GM18498 (cell line): ENCODE measurements around the gene MGMT.

ENCODE experiments used
- ATAC-seq: cut with Tn5 transposase; IDR thresholded peaks from one replicate; pipeline ENCODE4 v1.9.1; 2021; ENCODE audit warnings: mild to moderate bottlenecking, moderate library complexity; ENCODE audit not compliant: unreplicated experiment

Gene MGMT

DNA sequence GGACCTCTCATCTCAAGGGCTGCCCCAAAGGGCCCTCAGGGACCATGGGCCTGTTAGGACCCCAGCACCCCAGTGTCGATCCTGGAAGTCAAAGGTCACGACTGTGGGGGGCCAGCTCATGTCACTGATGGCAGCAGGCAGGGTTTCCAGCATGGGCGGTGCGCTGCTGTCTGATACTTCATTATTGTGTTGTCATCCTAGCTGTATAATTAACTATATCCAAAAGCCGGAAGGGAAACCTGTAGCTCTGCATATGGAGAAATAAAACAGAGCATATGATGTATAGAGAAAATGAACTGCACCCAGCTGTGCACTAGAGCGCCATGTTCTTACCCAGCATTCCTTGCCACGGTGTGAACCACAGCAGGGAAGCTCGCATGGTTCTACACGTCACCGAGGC, 300.7 kb downstream of the MGMT start:
- ATAC-seq: no peak

DNA sequence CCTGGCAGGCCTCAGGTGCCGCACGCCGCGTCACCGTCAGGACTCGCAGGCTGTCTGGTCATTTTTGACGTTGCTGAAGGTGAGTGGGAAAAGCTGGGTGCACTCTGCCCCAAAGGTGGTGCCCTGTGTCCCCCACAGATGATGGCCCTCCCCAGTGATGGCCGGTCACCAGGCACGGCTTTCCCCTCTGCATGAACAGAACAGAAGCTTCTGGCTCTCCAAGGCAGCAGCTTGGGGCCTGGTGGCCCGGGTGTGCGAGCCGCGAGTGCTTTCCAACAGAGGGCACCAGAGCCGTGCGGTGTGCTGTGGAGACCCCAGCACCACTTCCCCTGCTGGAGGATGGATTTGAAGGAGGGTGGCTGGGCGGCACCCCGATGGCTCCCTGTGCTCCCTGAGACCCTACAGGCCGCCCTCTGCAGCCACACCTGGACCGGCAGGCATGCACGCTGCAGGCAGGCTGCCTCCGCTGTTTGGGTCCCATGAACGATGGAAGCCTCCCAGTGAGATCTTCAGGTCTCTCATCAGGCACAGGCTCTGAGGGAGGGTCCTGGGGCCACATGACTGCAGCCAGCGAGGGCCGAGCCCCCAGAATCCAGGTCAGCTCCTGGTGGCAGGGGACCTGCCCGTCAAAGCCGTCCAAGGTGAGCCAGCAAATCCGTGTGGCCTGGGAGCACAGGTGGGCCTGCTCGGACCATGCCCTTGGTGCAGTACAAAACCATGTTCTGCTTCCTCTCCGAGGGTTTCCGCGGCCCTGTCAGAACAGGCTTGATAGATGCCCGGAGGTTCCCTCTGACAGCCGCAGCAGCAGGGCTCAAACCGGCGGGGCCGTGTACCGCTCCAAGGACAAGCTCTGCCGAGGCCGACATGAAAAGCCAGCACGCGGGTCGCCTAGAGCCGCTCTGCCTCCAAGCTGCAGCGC, 301.7 kb downstream of the MGMT start:
- no peak for ATAC-seq

DNA sequence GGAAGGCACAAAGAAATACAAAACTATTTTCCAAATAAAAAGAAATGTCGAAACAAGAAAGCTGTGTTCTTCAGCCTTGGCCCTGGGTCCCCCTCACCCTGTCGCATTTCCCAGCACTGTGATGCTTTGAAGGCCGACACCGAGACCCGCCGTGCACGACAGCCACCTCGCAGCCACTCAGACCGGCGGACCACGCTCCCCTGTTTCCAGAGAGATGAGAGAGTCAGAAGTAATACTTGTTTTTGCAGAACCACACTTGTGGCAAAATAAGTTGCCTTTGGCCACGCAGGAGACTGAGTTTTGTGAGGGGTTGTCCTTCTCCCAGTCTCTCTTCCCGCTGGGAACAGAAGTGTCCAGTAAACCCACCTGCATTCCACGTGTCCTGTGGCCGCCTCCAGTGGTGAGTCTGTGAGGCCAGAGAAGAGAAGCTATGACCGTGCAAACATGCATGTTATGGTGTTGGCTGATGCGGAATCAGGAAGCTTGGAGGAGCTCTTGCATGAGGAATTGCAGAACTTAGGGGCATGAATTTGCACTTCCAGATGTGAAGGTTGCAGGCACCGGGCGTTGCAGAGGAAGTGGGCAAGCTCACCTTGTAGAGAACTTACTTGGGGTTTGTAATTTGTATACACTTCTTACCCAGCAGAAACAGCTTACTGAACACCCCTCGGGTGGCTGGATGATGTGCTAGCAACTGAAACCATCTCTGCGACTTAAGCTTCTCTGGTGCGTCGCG, 302.5 kb downstream of the MGMT start:
- no peak for ATAC-seq

DNA sequence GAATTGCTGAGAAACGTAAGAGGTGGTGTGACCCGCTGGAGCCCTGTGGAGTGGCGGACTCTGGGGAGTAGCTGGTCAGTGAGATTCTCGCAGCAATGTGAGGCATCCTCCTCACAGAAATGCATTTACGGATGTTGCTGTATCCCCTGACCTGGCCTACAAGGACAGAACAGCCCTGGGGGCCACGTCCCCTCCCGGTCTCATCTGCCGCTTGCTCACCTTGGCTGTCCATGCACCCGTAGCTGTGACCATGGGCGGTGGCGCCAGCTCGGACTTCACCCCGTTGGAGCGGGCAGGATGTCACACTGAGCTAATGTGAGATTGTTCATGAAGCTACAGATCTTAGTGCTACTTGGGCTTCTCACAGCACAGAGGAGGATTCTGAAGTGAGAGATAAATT, 303.2 kb downstream of the MGMT start:
- ATAC-seq: no peak

DNA sequence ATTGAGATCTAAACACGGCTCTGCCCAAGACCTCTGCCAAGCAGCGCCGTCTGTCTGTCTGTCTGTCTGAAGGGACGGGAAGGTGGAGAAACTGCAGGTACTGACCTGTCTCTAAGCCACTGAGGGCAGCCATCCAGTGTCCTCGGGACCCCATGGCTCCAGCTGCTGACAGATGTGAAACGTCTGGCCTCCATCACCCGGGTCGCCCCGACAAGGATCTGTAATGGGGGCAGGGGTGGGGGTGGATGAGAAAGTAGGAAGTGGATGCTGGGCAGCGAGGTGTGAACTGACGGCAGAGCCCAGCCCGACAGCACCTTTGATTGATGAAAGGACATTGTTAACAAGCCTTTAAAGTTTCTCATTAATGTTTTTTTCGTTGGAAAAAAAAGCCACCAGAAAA, 304.0 kb downstream of the MGMT start:
- ATAC-seq: no peak

DNA sequence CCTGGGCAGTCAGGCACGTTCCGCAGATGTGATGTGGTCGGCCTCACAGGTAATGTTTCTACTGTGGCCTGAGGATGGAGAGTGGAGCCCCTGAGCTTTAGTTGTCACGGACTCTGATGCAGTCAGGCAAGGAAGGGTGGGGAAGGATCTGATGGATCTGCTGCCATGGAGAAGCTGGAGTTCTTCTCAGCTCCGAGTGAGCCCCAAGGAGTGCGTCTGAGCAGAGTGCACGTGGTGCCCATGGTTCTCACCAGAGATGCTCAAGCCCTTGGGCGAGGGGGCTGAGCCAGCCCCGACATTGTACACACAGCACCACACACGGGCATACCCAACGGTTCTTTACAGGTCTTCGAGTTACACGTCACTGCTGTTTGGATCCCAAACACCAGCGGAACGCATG, 304.5 kb downstream of the MGMT start:
- no peak for ATAC-seq

DNA sequence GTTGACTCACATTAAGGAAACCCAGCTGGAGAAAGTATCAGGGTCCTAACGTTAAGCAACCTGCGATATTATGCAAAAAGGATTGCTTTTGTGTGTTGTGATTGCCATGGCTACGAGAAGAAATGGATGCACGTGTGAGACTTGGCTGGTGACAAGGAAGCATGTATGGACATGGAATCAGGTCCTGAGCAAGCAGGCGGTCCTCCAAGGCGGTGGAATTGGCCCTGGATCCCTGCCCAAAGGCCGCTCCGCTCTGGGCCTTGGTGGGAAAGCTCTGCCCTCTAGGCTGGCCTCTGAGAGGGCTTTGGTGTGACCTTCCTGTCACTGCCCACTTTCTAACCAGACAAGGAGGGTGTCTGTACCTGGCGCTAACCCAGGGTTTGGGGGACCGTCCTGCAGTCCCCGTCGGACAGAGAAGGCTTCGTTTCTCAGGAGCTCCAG, 305.0 kb downstream of the MGMT start:
- ATAC-seq: no peak

DNA sequence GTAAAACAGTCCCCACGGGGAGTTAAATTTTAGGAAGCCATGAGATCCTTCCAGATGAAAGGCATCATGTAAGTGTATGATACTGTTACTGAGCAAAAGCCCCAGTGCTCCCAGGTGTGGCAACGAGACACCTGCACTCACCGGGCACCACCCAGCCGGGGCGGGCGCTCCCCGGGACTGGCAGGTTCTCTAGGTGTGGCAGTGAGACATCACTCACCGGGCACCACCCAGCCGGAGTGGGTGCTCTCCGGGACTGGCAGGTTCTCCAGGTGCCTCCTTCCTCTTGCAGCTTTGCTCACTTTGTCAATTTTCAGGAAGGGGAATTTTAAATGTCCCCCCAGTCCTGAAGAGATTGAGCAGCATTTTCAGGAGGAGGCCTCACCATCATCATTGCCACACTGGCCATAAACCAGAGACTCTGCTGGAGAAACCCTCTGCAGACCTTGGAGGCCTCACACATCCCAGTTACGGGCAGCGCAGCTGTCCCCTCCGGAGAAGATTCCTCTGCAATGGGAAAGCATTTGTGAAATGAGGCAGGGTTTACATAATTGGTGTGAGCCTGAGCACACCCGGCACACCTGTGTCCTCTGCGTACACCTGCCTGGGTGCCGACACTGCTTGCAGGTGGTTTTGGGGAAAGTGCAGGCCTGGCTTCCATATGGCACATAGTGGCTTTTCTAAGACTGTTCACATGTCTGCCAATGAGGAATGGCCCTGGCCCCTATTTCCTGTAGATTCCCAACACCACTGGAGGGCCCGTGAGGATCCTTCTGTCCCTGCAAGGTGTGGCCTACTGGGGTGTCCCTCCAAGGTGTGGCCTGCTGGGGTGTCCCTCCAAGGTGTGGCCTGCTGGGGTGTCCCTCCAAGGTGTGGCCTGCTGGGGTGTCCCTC, 305.7 kb downstream of the MGMT start:
- ATAC-seq: no peak

DNA sequence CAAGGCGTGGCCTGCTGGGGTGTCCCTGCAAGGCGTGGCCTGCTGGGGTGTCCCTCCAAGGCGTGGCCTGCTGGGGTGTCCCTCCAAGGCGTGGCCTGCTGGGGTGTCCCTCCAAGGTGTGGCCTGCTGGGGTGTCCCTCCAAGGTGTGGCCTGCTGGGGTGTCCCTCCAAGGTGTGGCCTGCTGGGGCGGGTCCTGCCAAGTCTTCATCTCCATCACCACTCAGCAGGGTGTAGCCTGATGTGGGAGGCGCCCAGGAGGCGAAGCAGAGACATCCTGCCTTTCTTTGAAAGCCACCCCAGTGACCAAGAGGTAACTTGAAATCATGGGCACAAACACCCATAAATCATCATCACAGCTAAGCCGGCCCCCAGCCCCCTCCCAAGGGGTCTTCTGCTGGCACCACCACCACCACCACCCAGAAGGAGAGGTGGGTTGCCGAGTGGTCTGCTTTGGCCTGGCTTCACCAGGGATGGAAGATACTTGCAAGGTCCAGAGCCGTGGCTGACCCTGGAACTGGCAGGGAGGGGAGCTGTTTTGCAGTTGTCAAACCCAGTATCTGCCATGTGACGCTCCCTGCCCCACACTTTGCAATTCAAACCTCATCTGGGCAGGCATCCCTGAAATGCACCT, 306.4 kb downstream of the MGMT start:
- no peak for ATAC-seq

DNA sequence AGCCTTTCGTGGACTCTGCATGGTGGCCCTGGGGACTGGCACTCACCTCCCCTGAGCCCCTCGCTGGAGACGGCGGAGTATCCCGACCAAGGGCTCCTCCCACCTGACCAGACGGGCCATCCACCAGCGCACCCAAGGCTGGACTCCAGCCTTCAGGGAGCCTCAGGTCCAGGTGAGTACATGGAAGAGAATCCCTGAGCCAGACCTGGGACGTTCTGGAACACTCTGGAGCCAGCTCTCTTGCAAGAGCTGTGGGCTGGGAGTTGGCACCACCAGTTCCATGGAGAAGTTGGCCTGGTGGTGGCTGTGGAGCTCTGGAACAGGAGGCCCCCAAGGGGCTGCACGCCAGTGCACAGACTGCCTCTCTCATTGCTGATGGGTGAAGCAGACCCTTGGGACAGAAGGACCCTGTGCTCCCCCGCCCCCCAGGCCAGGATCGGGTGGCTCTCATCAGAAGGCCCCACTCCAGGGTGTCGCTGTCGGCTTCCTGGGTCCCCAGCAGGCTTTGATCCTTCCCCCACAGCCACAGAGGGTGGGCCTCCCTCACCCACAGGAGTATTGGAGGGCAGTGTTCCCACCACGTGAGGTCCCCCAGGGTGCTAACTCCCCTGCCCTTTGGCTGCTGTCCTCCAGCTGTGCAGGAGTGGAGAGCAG, 307.2 kb downstream of the MGMT start:
- ATAC-seq: no peak

DNA sequence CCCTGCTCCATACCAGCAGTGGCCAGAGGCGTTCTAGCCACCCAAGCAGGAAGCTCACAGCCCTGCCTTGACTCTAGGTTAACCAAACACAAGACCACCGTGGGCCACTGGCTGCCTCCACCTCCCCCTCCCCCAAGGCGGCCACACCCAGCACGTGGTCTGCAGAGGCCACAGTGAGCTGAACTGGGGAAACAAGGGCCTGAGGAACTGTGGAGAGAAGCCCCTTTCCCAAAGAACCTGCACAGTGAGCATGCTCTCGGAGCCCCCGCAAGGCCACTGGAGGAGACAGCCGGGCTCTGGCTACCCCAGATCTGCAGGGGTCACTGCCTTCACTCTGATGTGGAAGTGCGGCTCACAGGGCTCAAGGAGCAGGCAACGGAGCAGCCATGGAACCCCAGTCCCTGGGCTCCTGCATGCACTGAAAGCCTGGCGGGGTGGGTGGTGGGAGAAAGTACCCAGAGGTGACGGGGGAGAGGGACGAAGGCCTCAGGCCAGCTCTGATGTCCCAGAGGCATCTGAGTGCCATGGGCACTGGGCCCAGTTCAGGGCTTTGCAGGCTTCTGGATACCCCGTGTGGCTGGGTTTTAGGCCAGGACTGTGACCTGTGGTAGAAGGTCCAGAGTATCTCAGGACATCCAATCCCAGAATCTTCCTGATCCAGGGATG, 307.8 kb downstream of the MGMT start:
- ATAC-seq: no peak

DNA sequence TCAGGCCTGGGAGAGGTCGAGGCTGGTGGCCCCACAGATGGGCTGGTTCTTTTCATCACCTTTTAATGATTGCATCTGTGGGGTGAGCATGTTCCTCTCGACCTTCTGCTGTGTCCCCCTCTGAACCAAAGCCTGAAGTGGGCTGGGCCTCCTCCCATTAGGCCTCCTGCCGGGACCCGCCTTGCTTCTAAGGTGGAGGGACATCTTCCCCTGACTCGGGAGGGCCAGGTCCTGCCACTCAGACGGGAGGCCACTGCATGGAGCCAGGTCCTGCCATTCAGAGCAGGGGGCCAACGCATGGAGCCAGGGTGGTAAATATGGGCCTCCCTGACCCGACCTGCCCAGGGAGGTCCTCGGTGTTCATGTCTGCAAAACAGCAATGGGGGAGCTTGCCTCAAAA, 308.6 kb downstream of the MGMT start:
- no peak for ATAC-seq

DNA sequence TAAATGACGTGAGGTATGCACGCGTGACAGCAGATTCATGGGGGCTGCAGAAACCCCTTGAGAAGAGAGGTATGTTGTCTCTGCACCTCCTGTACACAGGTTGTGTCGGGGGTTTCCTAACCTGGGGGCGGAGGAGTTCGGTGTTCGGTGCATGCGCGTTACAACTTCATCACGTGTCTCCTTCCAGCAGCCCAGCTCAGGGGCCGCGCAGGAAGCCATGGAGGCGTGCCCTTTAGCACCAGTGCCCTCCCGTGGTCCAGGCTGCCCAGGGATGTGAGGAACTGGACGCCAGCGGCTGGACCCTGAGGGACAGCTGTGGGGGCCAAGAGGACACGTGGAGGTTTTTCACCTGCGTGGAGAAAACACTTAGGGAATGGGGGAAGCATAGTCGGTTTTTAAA, 310.6 kb downstream of the MGMT start:
- no peak for ATAC-seq

DNA sequence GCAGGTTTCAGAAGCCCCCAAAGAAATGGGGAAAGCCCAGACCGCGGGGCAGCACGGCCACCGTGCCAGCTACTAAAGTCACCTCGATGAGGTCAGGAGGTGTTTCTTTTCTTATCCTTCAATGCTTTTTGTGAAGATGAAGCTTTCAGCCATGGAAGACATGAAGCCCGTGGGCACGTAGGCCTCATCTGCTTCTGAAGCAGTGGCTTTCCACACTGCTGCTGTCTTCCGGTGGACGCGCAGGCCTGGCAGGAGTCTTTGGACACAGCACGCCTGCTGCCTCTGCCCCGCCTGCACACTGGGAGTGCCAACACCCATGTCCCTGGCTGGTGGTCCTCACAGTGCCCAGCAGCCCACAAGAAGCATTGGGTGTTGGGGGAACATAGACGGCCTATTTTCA, 311.5 kb downstream of the MGMT start:
- ATAC-seq: no peak

DNA sequence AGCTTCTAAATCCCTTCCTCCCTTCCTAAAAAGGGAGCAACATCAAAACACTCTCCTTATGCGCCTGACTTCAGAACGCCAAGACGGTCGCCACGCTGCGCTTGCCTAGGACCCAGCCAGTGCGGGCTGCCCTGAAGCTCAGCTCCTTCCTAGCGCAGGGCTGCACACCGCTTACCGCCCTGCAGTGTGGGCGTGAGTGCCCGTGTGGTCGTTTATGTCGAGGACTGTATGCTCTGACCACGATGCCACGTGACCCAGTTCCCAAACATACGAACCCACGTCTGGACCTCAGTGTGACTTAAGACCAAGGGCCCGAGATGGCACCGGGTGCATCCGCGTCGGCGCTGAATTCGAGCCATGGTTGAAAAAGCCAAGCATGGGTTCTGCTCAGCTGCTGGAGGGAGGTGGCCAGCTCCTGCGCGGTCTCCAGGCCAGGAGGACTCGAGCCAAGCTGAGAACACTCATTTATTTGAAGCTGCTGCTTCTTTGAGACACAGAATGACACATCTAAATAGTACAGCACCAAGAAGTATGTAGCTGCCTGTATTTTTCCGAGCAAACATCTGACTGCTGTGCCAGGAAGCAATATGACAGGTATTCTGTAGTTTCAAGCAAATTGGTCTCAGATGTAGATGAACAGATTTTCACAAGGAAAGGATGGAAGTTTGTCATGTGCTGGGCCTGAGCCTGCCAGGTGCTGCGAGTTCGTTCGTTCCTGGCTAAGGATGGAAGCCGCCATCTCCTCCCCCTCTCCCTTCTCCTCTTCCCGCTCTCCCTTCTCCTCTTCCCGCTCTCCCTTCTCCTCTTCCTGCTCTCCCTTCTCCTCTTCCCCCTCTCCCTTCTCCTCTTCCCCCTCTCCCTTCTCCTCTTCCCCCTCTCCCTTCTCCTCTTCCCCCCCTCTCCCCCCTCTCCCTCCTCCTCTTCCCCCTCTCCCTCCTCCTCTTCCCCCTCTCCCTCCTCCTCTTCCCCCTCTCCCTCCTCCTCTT, 312.4 kb downstream of the MGMT start:
- ATAC-seq: no peak

DNA sequence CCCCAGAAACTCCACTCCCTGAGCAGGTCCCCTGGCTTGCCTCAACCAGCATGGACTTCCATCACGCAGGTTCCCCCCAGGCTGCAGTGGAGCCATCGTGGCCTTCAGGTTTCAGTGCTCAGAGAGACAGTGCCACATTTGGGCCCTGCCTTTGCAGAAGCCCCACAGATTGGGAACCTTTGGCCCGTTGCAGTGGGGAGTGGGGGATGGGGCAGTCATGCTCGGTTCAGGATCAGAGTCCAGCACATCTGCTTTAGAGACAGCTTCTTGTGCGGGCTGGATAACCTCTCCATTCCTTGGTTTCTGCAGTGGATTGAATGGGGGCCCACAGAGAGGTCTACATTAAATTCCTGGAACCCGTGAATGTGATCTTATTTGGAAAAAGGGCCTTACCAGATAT, 313.2 kb downstream of the MGMT start:
- ATAC-seq: no peak

DNA sequence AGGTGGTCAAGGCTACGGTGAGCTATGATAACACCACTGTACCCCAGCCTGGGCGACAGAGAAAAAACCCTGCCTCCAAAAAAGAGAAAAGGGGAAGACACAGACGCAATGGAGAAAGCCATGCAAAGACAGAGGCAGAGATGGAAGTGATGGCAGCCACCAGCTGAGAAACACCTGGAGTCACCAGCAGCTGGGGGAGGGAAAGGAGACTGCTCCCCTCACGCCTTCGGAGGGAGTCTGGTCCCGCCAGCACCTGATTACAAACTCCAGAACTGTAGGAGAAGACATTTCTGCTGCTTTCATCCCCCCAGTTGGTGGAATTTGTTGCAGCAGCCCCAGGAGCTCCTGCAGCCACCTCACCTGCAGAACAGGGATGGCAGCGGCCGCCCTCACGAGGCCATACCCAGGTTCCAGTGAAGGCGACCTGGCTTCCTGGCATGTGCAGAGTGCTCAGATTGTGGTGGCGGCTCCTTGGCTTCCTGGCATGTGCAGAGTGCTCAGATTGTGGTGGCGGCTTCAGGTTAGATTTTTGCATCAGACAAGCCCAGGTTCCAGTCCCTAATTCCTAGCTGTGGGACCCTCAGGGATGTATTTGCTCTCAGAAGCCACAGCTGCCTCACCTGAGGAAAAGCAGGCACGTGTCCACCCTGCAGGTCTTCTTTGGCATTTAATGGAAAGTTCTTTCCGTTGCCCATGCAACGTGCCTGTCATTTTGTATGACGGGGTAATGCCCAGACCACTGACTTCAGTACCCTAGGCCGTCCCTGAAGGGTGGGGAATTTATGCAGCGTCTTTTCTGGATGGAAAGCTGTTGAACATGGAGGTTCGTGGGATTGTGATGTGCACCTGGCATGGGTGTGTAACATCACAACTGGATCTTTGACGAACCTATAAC, 314.1 kb downstream of the MGMT start:
- ATAC-seq: no peak

DNA sequence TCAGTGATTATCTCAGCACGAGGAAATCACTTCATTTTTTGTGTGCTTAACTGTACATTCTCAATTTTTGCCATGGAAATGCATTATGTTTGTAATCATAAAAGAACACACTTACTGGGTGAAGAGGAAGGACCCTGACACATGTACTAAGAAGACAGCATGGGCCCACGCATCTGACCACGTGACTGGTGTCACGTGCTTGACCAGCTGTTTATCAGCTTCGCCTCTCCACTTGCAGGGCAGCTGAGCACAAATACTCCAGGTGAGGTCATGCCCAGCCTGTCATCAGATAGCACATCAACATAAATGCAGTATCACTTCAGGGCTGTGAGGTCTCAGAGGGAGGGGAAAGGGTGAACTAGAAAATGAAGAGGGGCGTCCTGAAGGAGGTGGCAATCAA, 317.2 kb downstream of the MGMT start:
- ATAC-seq: no peak
